Measurements from ENCODE around the gene BAIAP3. TPM values are rescaled to one million over a fixed set of nuclear protein-coding genes. Genes with fewer than 3 reads are reported as not detected.

The BAIAP3 gene
- total RNA-seq, 1 donor from 2014 or later = 1.7 TPM

- no peaks in the 10 kb centered on the region for H3K27me3 Mint-ChIP-seq (ENCODE audit: low read depth)
- no peaks in the 10 kb centered on the region for H3K9me3 Mint-ChIP-seq (ENCODE audit: low read depth)
- DNase-seq (ENCODE audit: low spot score) = no peak
- H3K4me1 Mint-ChIP-seq (ENCODE audit: low read depth) = peaks cover 19% of the 10 kb centered on the region
- no peaks in the 10 kb centered on the region for H3K36me3 Mint-ChIP-seq (ENCODE audit: low read depth)
- TF ChIP-seq CTCF (IDR thresholded peaks at IDR 0.05) = no peak
- H3K4me3 Mint-ChIP-seq (ENCODE audit: unreplicated experiment) = peak overlapping the region; percentile 76
- no peak overlapping the region for H3K27ac Mint-ChIP-seq (ENCODE audit: unreplicated experiment)
Measured at GRCh38 chr16:1378087-1378803, 44.8 kb downstream of the BAIAP3 start.

DNA sequence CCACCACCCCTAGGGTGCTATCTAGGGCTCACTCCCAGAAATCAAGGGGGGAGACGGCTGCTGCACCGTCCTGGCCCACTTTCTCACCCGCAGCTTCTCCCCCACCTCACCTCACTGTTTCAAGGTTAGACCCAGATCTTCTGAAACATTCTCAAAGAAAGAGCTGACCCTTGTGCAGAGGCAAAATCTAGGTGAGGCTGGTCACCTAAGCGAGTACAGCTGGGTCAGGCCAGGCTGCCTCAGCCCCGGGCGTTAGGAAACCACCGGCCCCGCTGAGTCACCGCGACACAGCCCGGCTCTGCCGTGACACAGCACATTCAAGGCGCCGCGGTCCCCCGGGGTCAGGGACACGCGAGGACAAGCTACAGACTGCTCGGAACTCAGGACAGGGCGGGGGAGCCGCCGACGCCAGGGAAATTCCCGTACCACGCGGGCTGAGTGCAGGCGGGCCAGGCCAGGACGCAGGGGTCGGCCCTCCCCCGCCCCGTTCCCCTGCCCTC lies 45.4 kb downstream of the BAIAP3 start:
- DNase-seq (ENCODE audit: low spot score) = peak; percentile 94
- Mint-ChIP-seq H3K36me3 (ENCODE audit: low read depth) (no peaks in the 10 kb centered on the region), H3K4me3 (ENCODE audit: unreplicated experiment) (peak overlapping the region; percentile 76), H3K27me3 (ENCODE audit: low read depth) (no peaks in the 10 kb centered on the region), H3K9me3 (ENCODE audit: low read depth) (no peaks in the 10 kb centered on the region), H3K27ac (ENCODE audit: unreplicated experiment) (peak overlapping the region; percentile 80), H3K4me1 (ENCODE audit: low read depth) (peaks cover 19% of the 10 kb centered on the region)
- TF ChIP-seq CTCF (IDR thresholded peaks at IDR 0.05) = no peak

- no peaks in the 10 kb centered on the region for H3K36me3 Mint-ChIP-seq (ENCODE audit: low read depth)
Measured at GRCh38 chr16:1379304-1380076, 46.0 kb downstream of the BAIAP3 start.

GRCh38 chr16:1380195-1380594 lies 46.8 kb downstream of the BAIAP3 start:
- Mint-ChIP-seq H3K36me3 (ENCODE audit: low read depth) (peaks cover 2% of the 10 kb centered on the region), H3K4me3 (ENCODE audit: unreplicated experiment) (peak overlapping the region; percentile 69), H3K4me1 (ENCODE audit: low read depth) (peaks cover 19% of the 10 kb centered on the region), H3K27me3 (ENCODE audit: low read depth) (no peaks in the 10 kb centered on the region), H3K9me3 (ENCODE audit: low read depth) (no peaks in the 10 kb centered on the region), H3K27ac (ENCODE audit: unreplicated experiment) (peak overlapping the region; percentile 1)
- no peak for TF ChIP-seq CTCF (IDR thresholded peaks at IDR 0.05)
- DNase-seq (ENCODE audit: low spot score) = no peak

More at GRCh38 chr16:1379304-1380076, 46.0 kb downstream of the BAIAP3 start:
- H3K27ac Mint-ChIP-seq (ENCODE audit: unreplicated experiment) = peak overlapping the region; percentile 1
- no peaks in the 10 kb centered on the region for H3K9me3 Mint-ChIP-seq (ENCODE audit: low read depth)
- H3K27me3 Mint-ChIP-seq (ENCODE audit: low read depth) = no peaks in the 10 kb centered on the region
- no peak for DNase-seq (ENCODE audit: low spot score)
- peak overlapping the region; percentile 69 for H3K4me3 Mint-ChIP-seq (ENCODE audit: unreplicated experiment)
- H3K4me1 Mint-ChIP-seq (ENCODE audit: low read depth) = peaks cover 19% of the 10 kb centered on the region
- TF ChIP-seq CTCF (IDR thresholded peaks at IDR 0.05) = no peak

- DNase-seq (ENCODE audit: low spot score) = no peak
- no peak for TF ChIP-seq CTCF (IDR thresholded peaks at IDR 0.05)
- H3K9me3 Mint-ChIP-seq (ENCODE audit: low read depth) = no peaks in the 10 kb centered on the region
- no peaks in the 10 kb centered on the region for H3K27me3 Mint-ChIP-seq (ENCODE audit: low read depth)
- no peak overlapping the region for H3K4me3 Mint-ChIP-seq (ENCODE audit: unreplicated experiment)
- no peak overlapping the region for H3K27ac Mint-ChIP-seq (ENCODE audit: unreplicated experiment)
- H3K36me3 Mint-ChIP-seq (ENCODE audit: low read depth) = peaks cover 2% of the 10 kb centered on the region
- H3K4me1 Mint-ChIP-seq (ENCODE audit: low read depth) = peaks cover 19% of the 10 kb centered on the region
Measured at GRCh38 chr16:1381612-1382406, 48.4 kb downstream of the BAIAP3 start.
